Retinal pigment epithelial cell (primary cell): ENCODE measurements around the gene VSTM5.
A peak's percentile ranks its signal among the peaks of the same experiment; 100 is the strongest.

Experiments
- DNase-seq: peaks from one replicate; pipeline ENCODE4 v3.0.0-alpha.2; 2010; ENCODE audit warnings: low read depth
- H3K4me3 ChIP-seq: 2 replicates; pipeline ENCODE4 v1.5.1; 2011; ENCODE audit warnings: mild to moderate bottlenecking, low read length, control low read depth, moderate library complexity
- CTCF ChIP-seq: conservative IDR thresholded peaks from 2 replicates; pipeline ENCODE4 v1.5.1; 2011; ENCODE audit warnings: low read depth, low read length, control low read depth, inconsistent platforms

Gene VSTM5

GRCh38 chr11:93849751-93850593, 446 bp downstream of the VSTM5 start:
- peak; percentile 15 for TF ChIP-seq CTCF
- peak overlapping the region; percentile 34 for H3K4me3 ChIP-seq
- DNase-seq = no peak

GRCh38 chr11:93849201-93849600, 1.2 kb downstream of the VSTM5 start:
- TF ChIP-seq CTCF = no peak
- no peak overlapping the region for H3K4me3 ChIP-seq
- no peak for DNase-seq

- DNase-seq = no peak
- no peak overlapping the region for H3K4me3 ChIP-seq
- TF ChIP-seq CTCF = no peak
Measured at GRCh38 chr11:93846411-93846810, 4.0 kb downstream of the VSTM5 start.

GRCh38 chr11:93845181-93846092, 5.0 kb downstream of the VSTM5 start:
- no peak for TF ChIP-seq CTCF
- DNase-seq = no peak
- no peak overlapping the region for H3K4me3 ChIP-seq

- no peak for DNase-seq
- TF ChIP-seq CTCF = no peak
- no peak overlapping the region for H3K4me3 ChIP-seq
Measured at GRCh38 chr11:93844568-93844967, 5.8 kb downstream of the VSTM5 start.

- TF ChIP-seq CTCF = no peak
- no peak overlapping the region for H3K4me3 ChIP-seq
- no peak for DNase-seq
Measured at GRCh38 chr11:93843906-93844305, 6.5 kb downstream of the VSTM5 start.
